CD14-positive monocyte (primary cell): ENCODE results near the gene LEMD1. TPM values are rescaled to one million over a fixed set of nuclear protein-coding genes. Genes with fewer than 3 reads are reported as not detected.

Source experiments
- DNase-seq, 3 donors: peaks; one replicate each; pipeline ENCODE4 v3.0.0-alpha.2; 2011 to 2022
- H2AFZ ChIP-seq: 2 replicates; pipeline ENCODE4 v1.6.0; 2012; ENCODE audit warnings: mild to moderate bottlenecking, low read depth, low read length, inconsistent platforms; ENCODE audit not compliant: insufficient read depth, poor library complexity, severe bottlenecking
- H3K27ac ChIP-seq, 2 donors: 1 replicate in 1 of 2; 2 replicates in 1 of 2; pipeline ENCODE4 v1.5.1; 2012 to 2013; ENCODE audit warnings: low read length in 2 of 2, control low read depth in 1 of 2, inconsistent platforms in 1 of 2, low read depth in 1 of 2, mild to moderate bottlenecking in 1 of 2
- H3K27me3 ChIP-seq, 2 donors: one replicate each; pipeline versions ENCODE4 v1.6.0 to v1.6.1; 2011 to 2013; ENCODE audit warnings: low read length in 2 of 2; ENCODE audit not compliant: control insufficient read depth in 2 of 2, insufficient read depth in 2 of 2
- H3K36me3 ChIP-seq, 2 donors: replicated peaks in 1 of 2; 1 replicate in 1 of 2; 2 replicates in 1 of 2; pipeline versions ENCODE4 v1.5.1 to v1.6.1; 2012 to 2013; ENCODE audit warnings: low read length in 2 of 2, control low read depth in 1 of 2, inconsistent platforms in 1 of 2, mild to moderate bottlenecking in 1 of 2; ENCODE audit not compliant: insufficient read depth in 2 of 2, control insufficient read depth in 1 of 2
- H3K4me1 ChIP-seq, 2 donors: 1 replicate in 1 of 2; 2 replicates in 1 of 2; pipeline versions ENCODE4 v1.5.1 to v1.6.1; 2012 to 2013; ENCODE audit warnings: low read length in 2 of 2, control low read depth in 1 of 2, inconsistent platforms in 1 of 2, mild to moderate bottlenecking in 1 of 2, moderate library complexity in 1 of 2; ENCODE audit not compliant: insufficient read depth in 2 of 2, control insufficient read depth in 1 of 2
- H3K4me2 ChIP-seq: replicated peaks from 2 replicates; pipeline ENCODE3; 2012; ENCODE audit warnings: low read length, moderate library complexity, mild to moderate bottlenecking; ENCODE audit not compliant: poor library complexity, severe bottlenecking; ENCODE audit errors: extremely low read depth
- H3K4me3 ChIP-seq, 3 experiments: fragments of 200-600 bp in 1 of 3; sonication (generic) in 1 of 3; replicated peaks in 1 of 3; 1 replicate in 2 of 3; 2 replicates in 1 of 3; pipeline ENCODE4 v1.5.1; 2011 to 2013; ENCODE audit warnings: low read length in 3 of 3, mild to moderate bottlenecking in 3 of 3, control low read depth in 2 of 3, low read depth in 2 of 3, inconsistent platforms in 1 of 3, moderate library complexity in 1 of 3
- H3K79me2 ChIP-seq: 2 replicates; pipeline ENCODE4 v1.6.0; 2012; ENCODE audit warnings: mild to moderate bottlenecking, control low read depth, inconsistent platforms, low read length, moderate library complexity; ENCODE audit not compliant: insufficient read depth
- H3K9ac ChIP-seq: 2 replicates; pipeline ENCODE4 v1.6.0; 2017; ENCODE audit warnings: low read length, mild to moderate bottlenecking; ENCODE audit not compliant: insufficient read depth, poor library complexity, severe bottlenecking
- H3K9me3 ChIP-seq, 2 donors: replicated peaks in 1 of 2; 1 replicate in 1 of 2; 2 replicates in 1 of 2; pipeline versions ENCODE4 v1.5.1 to v1.6.1; 2012 to 2013; ENCODE audit warnings: low read length in 2 of 2, control low read depth in 1 of 2; ENCODE audit not compliant: control insufficient read depth in 1 of 2, insufficient read depth in 1 of 2
- H4K20me1 ChIP-seq: 2 replicates; pipeline ENCODE4 v1.6.0; 2012; ENCODE audit warnings: mild to moderate bottlenecking, low read length, control low read depth, moderate library complexity; ENCODE audit not compliant: insufficient read depth
- H3K27ac Mint-ChIP-seq, 7 donors: one replicate each; pipeline ENCODE4 v1.8.0; 2020; ENCODE audit warnings: mild to moderate bottlenecking in 7 of 7, mixed read lengths in 7 of 7, moderate library complexity in 6 of 7, inconsistent platforms in 2 of 7
- H3K27me3 Mint-ChIP-seq, 3 donors: one replicate each; pipeline ENCODE4 v1.8.0; 2021 to 2022; ENCODE audit warnings: low read depth in 3 of 3, mild to moderate bottlenecking in 3 of 3, mixed read lengths in 3 of 3, moderate library complexity in 3 of 3, inconsistent platforms in 1 of 3
- H3K36me3 Mint-ChIP-seq, 2 donors: one replicate each; pipeline ENCODE4 v1.8.0; 2020; ENCODE audit warnings: mixed read lengths in 2 of 2, inconsistent platforms in 1 of 2, mild to moderate bottlenecking in 1 of 2
- H3K4me1 Mint-ChIP-seq: one replicate; pipeline ENCODE4 v1.8.0; 2020; ENCODE audit warnings: mild to moderate bottlenecking, mixed read lengths
- H3K4me3 Mint-ChIP-seq, 2 donors: one replicate each; pipeline ENCODE4 v1.8.0; 2020; ENCODE audit warnings: mild to moderate bottlenecking in 2 of 2, mixed read lengths in 2 of 2, moderate library complexity in 1 of 2
- H3K9me3 Mint-ChIP-seq, 7 donors: one replicate each; pipeline ENCODE4 v1.8.0; 2020 to 2022; ENCODE audit warnings: mixed read lengths in 7 of 7, mild to moderate bottlenecking in 6 of 7, moderate library complexity in 6 of 7, inconsistent platforms in 2 of 7
- CTCF ChIP-seq: fragments of 200-600 bp; IDR thresholded peaks from one replicate; pipeline ENCODE4 v1.8.0; 2022; ENCODE audit warnings: antibody characterized with exemption, mild to moderate bottlenecking
- WGBS: methylation state at CpG from one replicate; pipeline ENCODE4 v1.1.5; 2013; ENCODE audit warnings: missing lambda C conversion rate; ENCODE audit not compliant: insufficient coverage; 5-methylcytosine and 5-hydroxymethylcytosine counted together
- intact Hi-C, 2 donors: fragments of 100-400 bp; cut with micrococcal nuclease; formaldehyde crosslinking; loops; one replicate each; pipeline versions ENCODE4 v1.15.0 to v1.15.1; 2023
- polyA plus RNA-seq, 3 donors: library from polyadenylated mRNA; depleted of rRNA in 1 of 3; unstranded in 2 of 3; stranded (reverse) in 1 of 3; fragments of 300-500 nt in 2 of 3; fragments of >200 nt in 1 of 3; fragmentation: Illumina TruSeq in 2 of 3; gene quantifications; 1 replicate in 2 of 3; 2 replicates in 1 of 3; pipeline ENCODE4 v1.2.3, GENCODE V29; 2012 to 2021
- small RNA-seq: library from RNA; depleted of rRNA; stranded (forward); fragments of <200 nt; gene quantifications from one replicate; pipeline ENCODE3, GENCODE V24; 2012; ENCODE audit warnings: low read depth; ENCODE audit not compliant: insufficient read length

The LEMD1 gene
- polyA plus RNA-seq, 3 donors = not detected

DNA sequence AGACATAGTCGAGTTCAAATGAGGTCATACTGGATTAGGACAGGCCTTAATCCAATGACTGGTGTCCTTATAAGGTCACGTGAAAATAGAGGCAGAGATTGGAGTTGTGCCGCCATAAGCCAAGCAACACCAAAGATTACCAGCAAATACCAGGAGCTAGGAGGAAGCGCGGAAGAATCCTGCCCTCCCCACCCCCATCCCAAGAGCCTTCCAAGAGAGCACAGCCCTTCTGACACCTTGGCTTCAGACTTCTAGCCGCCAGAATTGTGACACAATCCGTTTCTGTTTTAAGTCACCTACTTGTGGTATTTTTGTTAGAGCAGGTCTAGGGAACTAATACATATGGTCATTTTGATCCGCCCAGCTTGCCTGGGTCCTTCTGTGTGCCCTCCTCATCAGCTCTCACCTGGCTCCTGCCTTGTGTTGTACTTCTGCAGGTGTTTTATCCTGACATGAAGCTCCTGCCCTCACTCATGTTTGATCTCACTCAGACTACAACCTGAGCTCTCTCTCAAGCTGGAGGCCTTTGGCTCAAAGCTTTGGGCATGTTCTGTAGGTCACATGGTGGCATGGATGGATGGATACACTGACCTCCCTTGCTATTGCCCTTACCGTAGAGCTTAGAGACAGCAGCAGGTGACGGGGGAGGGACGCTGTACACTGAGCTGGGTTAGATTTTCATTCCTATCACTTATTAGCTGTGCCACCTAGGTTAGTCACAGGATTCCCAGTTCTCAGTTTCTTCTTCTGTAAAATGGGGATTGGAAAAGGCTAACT is 89.7 kb downstream of the LEMD1 start:
- H3K9me3 ChIP-seq = no peaks in the 10 kb centered on the region
- intact Hi-C loops = loop anchor here in 1 of 2 donors (10.0 kb wide), 1 partner anchor 193 kb away; no protein-coding TSS in a partner anchor
- 100% methylated on average over 1 of the region's 11 CpGs for WGBS
- H3K4me3 ChIP-seq = no peak overlapping the region
- no peaks in the 10 kb centered on the region for H3K79me2 ChIP-seq
- Mint-ChIP-seq H3K27me3 (peaks cover 7 to 13% (median 10%) of the 10 kb centered on the region in 3 donors), H3K4me3 (no peak overlapping the region), H3K27ac (no peak overlapping the region), H3K4me1 (no peaks in the 10 kb centered on the region), H3K36me3 (no peaks in the 10 kb centered on the region), H3K9me3 (no peaks in the 10 kb centered on the region)
- no peak for TF ChIP-seq CTCF
- H4K20me1 ChIP-seq = no peaks in the 10 kb centered on the region
- H3K4me1 ChIP-seq = no peaks in the 10 kb centered on the region
- H3K4me2 ChIP-seq = no peak overlapping the region
- peaks cover 0 to under 1% of the 10 kb centered on the region in 2 donors for H3K27me3 ChIP-seq
- H3K9ac ChIP-seq = no peak overlapping the region
- no peaks in the 10 kb centered on the region for H3K36me3 ChIP-seq
- no peak overlapping the region for H2AFZ ChIP-seq
- no peak overlapping the region for H3K27ac ChIP-seq
- no peak for DNase-seq

Small RNA genes lying within 50 kb of the gene (small RNA-seq; reads per million reads assigned to genes)
- not detected for gene MIR135B
- gene SNRPGP10 = not detected

Other genes with a start within 250 kb of the LEMD1 start
- gene DSTYK, start 210.4 kb downstream of the LEMD1 start, polyA plus RNA-seq = 1 to 10 TPM; 2.9 to 6.5 (median 3.8) TPM
- under 1 TPM in 2 of 3 donors, not detected in 1; 0.16 to 0.27 TPM for gene TMCC2, start 194.1 kb downstream of the LEMD1 start, polyA plus RNA-seq
- gene NUAK2, start 100.3 kb downstream of the LEMD1 start, polyA plus RNA-seq = 10 to 100 TPM in 2 of 3 donors, 1 to 10 TPM in 1; 9.1 to 44.9 (median 21.9) TPM
- gene KLHDC8A, start 65.1 kb downstream of the LEMD1 start, polyA plus RNA-seq = not detected
- not detected for gene BLACAT1, start 34.0 kb upstream of the LEMD1 start, polyA plus RNA-seq
- 1 to 10 TPM in 1 of 3 donors, under 1 TPM in 2; 0.48 to 4.4 (median 0.66) TPM for gene CDK18, start 82.6 kb upstream of the LEMD1 start, polyA plus RNA-seq
- gene ELK4, start 210.0 kb upstream of the LEMD1 start, polyA plus RNA-seq = 1 to 10 TPM; 1.4 to 9.0 (median 2.6) TPM